Endothelial cell of umbilical vein (primary cell): ENCODE results near the gene IRF8. TPM values are rescaled to one million over a fixed set of nuclear protein-coding genes. Genes with fewer than 3 reads are reported as not detected.

Experiments
- BruUV-seq: library from RNA; stranded (reverse); fragments of 400-500 nt; replicated peaks from 2 replicates; lab custom pipeline; 2021; lab: Mats Ljungman, UMichigan
- CTCF ChIA-PET: fragments of 300-600, 350-600 bp; sonication (Branson Sonifier 250); formaldehyde crosslinking; loops from one replicate; lab custom pipeline; 2021; ENCODE audit warnings: antibody characterized with exemption, inconsistent platforms; lab: Charles Lee
- POLR2A ChIA-PET: fragments of 300-600, 350-600 bp; sonication (Branson Sonifier 250); formaldehyde crosslinking; loops from one replicate; lab custom pipeline; 2021; ENCODE audit warnings: antibody characterized with exemption, inconsistent platforms; lab: Charles Lee
- DNase-seq: peaks from one replicate; pipeline ENCODE4 v3.0.0-alpha.2; 2011; ENCODE audit warnings: low read depth, low spot score
- FAIRE-seq: peaks from 2 replicates; lab custom pipeline; 2011; peaks lifted over from hg19 to GRCh38; lab: Jason Lieb, UNC
- H2AFZ ChIP-seq: 2 replicates; pipeline ENCODE4 v1.6.0; 2012; ENCODE audit warnings: low read depth, low read length, control low read depth, inconsistent platforms
- H3K27ac ChIP-seq: 2 replicates; pipeline ENCODE4 v1.5.1; 2011; ENCODE audit warnings: low read depth, mild to moderate bottlenecking, control low read depth, low read length, moderate library complexity; ENCODE audit not compliant: insufficient read depth
- H3K27me3 ChIP-seq, 2 experiments: 2 replicates each; pipeline versions ENCODE4 v1.6.0 to v1.6.1; 2011; ENCODE audit warnings: low read length in 2 of 2, mixed read lengths in 1 of 2; ENCODE audit not compliant: control insufficient read depth in 2 of 2, insufficient read depth in 2 of 2
- H3K36me3 ChIP-seq, 2 experiments: 2 replicates in 1 of 2; 3 replicates in 1 of 2; pipeline ENCODE4 v1.5.1; 2011; ENCODE audit warnings: low read length in 2 of 2, mild to moderate bottlenecking in 1 of 2, moderate library complexity in 1 of 2; ENCODE audit not compliant: control insufficient read depth in 2 of 2, insufficient read depth in 2 of 2; ENCODE audit errors: extremely low read depth in 1 of 2
- H3K4me1 ChIP-seq: 3 replicates; pipeline ENCODE4 v1.5.1; 2011; ENCODE audit warnings: mild to moderate bottlenecking, low read length; ENCODE audit not compliant: control insufficient read depth, insufficient read depth; ENCODE audit errors: extremely low read depth
- H3K4me2 ChIP-seq: 2 replicates; pipeline ENCODE4 v1.6.1; 2011; ENCODE audit warnings: low read length, control low read depth, mixed read lengths; ENCODE audit not compliant: insufficient read depth
- H3K4me3 ChIP-seq, 3 experiments: fragments of 200-600 bp in 1 of 3; sonication (generic), shearing (Covaris generic) in 1 of 3; replicated peaks in 1 of 3; 2 replicates each; pipeline ENCODE4 v1.5.1; 2011 to 2016; ENCODE audit warnings: control low read depth in 3 of 3, low read length in 3 of 3, mild to moderate bottlenecking in 2 of 3, inconsistent platforms in 1 of 3, low read depth in 1 of 3, moderate library complexity in 1 of 3; ENCODE audit not compliant: insufficient read depth in 1 of 3
- H3K79me2 ChIP-seq: 2 replicates; pipeline ENCODE4 v1.6.0; 2012; ENCODE audit warnings: low read length, inconsistent platforms; ENCODE audit not compliant: control insufficient read depth, insufficient read depth
- H3K9ac ChIP-seq: replicated peaks from 2 replicates; pipeline ENCODE3; 2011; ENCODE audit warnings: low read length, control low read depth; ENCODE audit not compliant: insufficient read depth; ENCODE audit errors: extremely low read depth
- H3K9me1 ChIP-seq: replicated peaks from 3 replicates; pipeline ENCODE4 v1.6.0; 2011; ENCODE audit warnings: mild to moderate bottlenecking, low read length; ENCODE audit not compliant: control insufficient read depth, insufficient read depth; ENCODE audit errors: extremely low read depth
- H3K9me3 ChIP-seq: replicated peaks from 2 replicates; pipeline ENCODE4 v1.5.1; 2012; ENCODE audit warnings: low read length, inconsistent platforms; ENCODE audit not compliant: control insufficient read depth, insufficient read depth
- H4K20me1 ChIP-seq: replicated peaks from 2 replicates; pipeline ENCODE3; 2011; ENCODE audit warnings: mild to moderate bottlenecking, low read length; ENCODE audit not compliant: control insufficient read depth, insufficient read depth; ENCODE audit errors: extremely low read depth
- EZH2 ChIP-seq: IDR thresholded peaks from 2 replicates; pipeline ENCODE4 v1.6.1; 2012; ENCODE audit warnings: borderline replicate concordance, low read depth, mild to moderate bottlenecking, moderate library complexity, low read length, inconsistent platforms; ENCODE audit not compliant: severe bottlenecking
- FOS ChIP-seq: IDR thresholded peaks from 2 replicates; pipeline ENCODE4 v1.6.1; 2011; ENCODE audit warnings: mild to moderate bottlenecking, low read length, moderate library complexity, borderline replicate concordance; ENCODE audit not compliant: insufficient read depth
- GATA2 ChIP-seq: IDR thresholded peaks from 2 replicates; pipeline ENCODE4 v1.7.0; 2011; ENCODE audit warnings: low read depth, mild to moderate bottlenecking, moderate library complexity, mixed read lengths, low read length; ENCODE audit not compliant: insufficient read length, insufficient read depth
- JUN ChIP-seq: IDR thresholded peaks from 2 replicates; pipeline ENCODE4 v1.6.1; 2011; ENCODE audit warnings: borderline replicate concordance, low read depth; ENCODE audit not compliant: insufficient read length, insufficient read depth
- MYC ChIP-seq: IDR thresholded peaks from one replicate; pipeline ENCODE4 v1.6.1; 2011; ENCODE audit warnings: mild to moderate bottlenecking, low read depth, low read length
- POLR2A ChIP-seq: IDR thresholded peaks from 2 replicates; pipeline ENCODE4 v1.6.1; 2012; ENCODE audit warnings: low read depth, mild to moderate bottlenecking, control low read depth, low read length
- POLR2AphosphoS5 ChIP-seq: IDR thresholded peaks from 2 replicates; pipeline ENCODE4 v1.6.1; 2012; ENCODE audit warnings: low read depth, mild to moderate bottlenecking, control low read depth, low read length, moderate library complexity; ENCODE audit not compliant: insufficient read depth
- dilution Hi-C: fragments of 300-500 bp; cut with MboI; formaldehyde crosslinking; loops from one replicate; pipeline ENCODE4 v1.15.0; 2019; ENCODE audit warnings: low sequenced_read_pairs; ENCODE audit not compliant: extremely low pct_ligation_motif_present
- intact Hi-C: fragments of 100-400 bp; cut with micrococcal nuclease; formaldehyde crosslinking; loops from one replicate; pipeline ENCODE4 v1.10.0; 2022
- polyA plus RNA-seq, 4 experiments: library from polyadenylated mRNA; depleted of rRNA in 3 of 4; stranded (reverse) in 3 of 4; unstranded in 1 of 4; fragments of >200 nt; gene quantifications; 2 replicates each; pipeline versions ENCODE4 v1.2.1 to v1.2.3, GENCODE V29; 2011 to 2012; ENCODE audit warnings: missing spikeins in 1 of 4
- total RNA-seq: library from RNA; stranded (reverse); gene quantifications from 2 replicates; pipeline ENCODE4 v1.2.3, GENCODE V29; 2021
- TF ChIP-seq, protein P1 (sequence below): IDR thresholded peaks from 2 replicates; pipeline ENCODE4 v1.6.1; 2011; ENCODE audit not compliant: insufficient read depth, insufficient read length
- TF ChIP-seq, protein P2 (sequence below), 2 donors: IDR thresholded peaks; 1 replicate in 1 of 2; 2 replicates in 1 of 2; pipeline ENCODE4 v1.5.1; 2011; ENCODE audit warnings: low read length in 2 of 2, mild to moderate bottlenecking in 2 of 2, moderate library complexity in 2 of 2, control low read depth in 1 of 2, inconsistent platforms in 1 of 2, low read depth in 1 of 2; ENCODE audit not compliant: insufficient read depth in 1 of 2; ENCODE audit errors: extremely low read depth in 1 of 2

The IRF8 gene
- total and polyA plus RNA-seq, 2 donors (not counting 3 experiments of a cell fraction or from before 2014, with no cell fraction given): not detected

DNA sequence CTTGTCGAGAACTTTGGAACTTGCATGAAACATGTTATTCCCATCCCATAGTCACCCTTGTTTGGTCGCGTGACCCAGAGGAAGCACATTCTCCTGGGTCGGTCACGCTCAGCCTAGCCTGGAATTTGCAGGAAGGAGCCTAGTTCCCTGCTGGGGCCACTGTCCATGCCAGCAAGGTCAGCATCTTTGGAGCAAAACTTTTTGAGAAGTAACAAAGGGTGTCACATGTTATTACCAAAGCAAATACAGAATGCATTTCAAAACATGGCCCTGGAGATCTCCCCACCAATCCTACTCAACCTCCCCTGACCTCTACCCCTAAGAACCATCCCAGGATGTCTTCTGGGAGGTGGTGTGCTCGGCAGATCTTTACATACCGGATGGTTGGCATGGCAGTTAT is 26.2 kb upstream of the IRF8 start:
- intact Hi-C loops: no loop called here
- no peak for FAIRE-seq

More for the DNA sequence above, 26.2 kb upstream of the IRF8 start:
- no peak overlapping the region for H3K4me2 ChIP-seq
- no peak overlapping the region for H3K4me3 ChIP-seq
- no peaks in the 10 kb centered on the region for H3K36me3 ChIP-seq
- CTCF ChIA-PET: no interaction called here
- H4K20me1 ChIP-seq: no peaks in the 10 kb centered on the region
- no peak overlapping the region for H2AFZ ChIP-seq
- H3K4me1 ChIP-seq: no peaks in the 10 kb centered on the region
- H3K79me2 ChIP-seq: no peaks in the 10 kb centered on the region
- TF ChIP-seq JUN (no peak), FOS (no peak), POLR2A (no peak), GATA2 (no peak), MYC (no peak), POLR2AphosphoS5 (no peak), EZH2 (no peak)
- TF ChIP-seq, protein P1, sequence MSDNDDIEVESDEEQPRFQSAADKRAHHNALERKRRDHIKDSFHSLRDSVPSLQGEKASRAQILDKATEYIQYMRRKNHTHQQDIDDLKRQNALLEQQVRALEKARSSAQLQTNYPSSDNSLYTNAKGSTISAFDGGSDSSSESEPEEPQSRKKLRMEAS: no peak
- TF ChIP-seq, protein P2, sequence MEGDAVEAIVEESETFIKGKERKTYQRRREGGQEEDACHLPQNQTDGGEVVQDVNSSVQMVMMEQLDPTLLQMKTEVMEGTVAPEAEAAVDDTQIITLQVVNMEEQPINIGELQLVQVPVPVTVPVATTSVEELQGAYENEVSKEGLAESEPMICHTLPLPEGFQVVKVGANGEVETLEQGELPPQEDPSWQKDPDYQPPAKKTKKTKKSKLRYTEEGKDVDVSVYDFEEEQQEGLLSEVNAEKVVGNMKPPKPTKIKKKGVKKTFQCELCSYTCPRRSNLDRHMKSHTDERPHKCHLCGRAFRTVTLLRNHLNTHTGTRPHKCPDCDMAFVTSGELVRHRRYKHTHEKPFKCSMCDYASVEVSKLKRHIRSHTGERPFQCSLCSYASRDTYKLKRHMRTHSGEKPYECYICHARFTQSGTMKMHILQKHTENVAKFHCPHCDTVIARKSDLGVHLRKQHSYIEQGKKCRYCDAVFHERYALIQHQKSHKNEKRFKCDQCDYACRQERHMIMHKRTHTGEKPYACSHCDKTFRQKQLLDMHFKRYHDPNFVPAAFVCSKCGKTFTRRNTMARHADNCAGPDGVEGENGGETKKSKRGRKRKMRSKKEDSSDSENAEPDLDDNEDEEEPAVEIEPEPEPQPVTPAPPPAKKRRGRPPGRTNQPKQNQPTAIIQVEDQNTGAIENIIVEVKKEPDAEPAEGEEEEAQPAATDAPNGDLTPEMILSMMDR (IDR thresholded peaks at IDR 0.05; ENCODE audit: extremely low read depth in 1 of 2, insufficient read depth in 1 of 2, low read depth in 1 of 2, low read length in 2 of 2): no peak
- no peaks in the 10 kb centered on the region for H3K9me1 ChIP-seq
- H3K27me3 ChIP-seq: peaks cover 11 to 17% of the 10 kb centered on the region in 2 experiments
- H3K9me3 ChIP-seq: no peaks in the 10 kb centered on the region
- no peak overlapping the region for H3K9ac ChIP-seq
- POLR2A ChIA-PET: no interaction called here
- BruUV-seq: no TSS peak
- dilution Hi-C loops: no loop called here
- H3K27ac ChIP-seq: no peak overlapping the region
- no peak for DNase-seq
